Globus pallidus (tissue), 1 donor: ENCODE results near the gene ALG1.
"Not testable (repeated sequence)": the region's sequence is repeated elsewhere in the genome, so short reads cannot be mapped to it uniquely, and the experiment has no call there.

Source experiments
- DNase-seq: peaks from one replicate; pipeline ENCODE4 v3.0.0-alpha.2; 2015; ENCODE audit warnings: low spot score

Gene ALG1

GRCh38 chr16:5073771-5074170 lies 2.1 kb downstream of the ALG1 start:
- DNase-seq, result not testable (repeated sequence)

DNA sequence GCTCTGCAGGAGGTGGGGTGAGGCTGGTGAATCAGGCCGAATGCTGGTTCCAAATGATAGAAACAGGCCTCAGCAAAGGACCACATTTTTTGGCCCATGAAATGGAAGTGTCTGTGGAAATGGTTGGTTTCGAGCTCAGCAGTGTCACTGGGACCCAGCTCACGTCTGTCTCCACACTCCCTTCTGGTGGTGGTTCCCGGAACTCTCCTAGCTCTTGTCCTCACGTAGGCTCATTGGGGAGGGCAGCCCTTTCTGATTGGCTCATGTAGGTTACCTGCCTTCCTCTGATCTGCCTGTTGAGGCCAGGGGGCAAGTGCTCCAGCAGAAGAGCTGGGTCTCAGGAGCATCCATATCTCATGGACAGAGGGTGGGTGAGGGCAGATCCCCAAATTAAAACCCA lies 4.0 kb downstream of the ALG1 start:
- DNase-seq, result no peak

GRCh38 chr16:5077304-5077703 lies 5.7 kb downstream of the ALG1 start:
- no peak for DNase-seq

GRCh38 chr16:5078626-5079025 lies 7.0 kb downstream of the ALG1 start:
- DNase-seq, result no peak

DNA sequence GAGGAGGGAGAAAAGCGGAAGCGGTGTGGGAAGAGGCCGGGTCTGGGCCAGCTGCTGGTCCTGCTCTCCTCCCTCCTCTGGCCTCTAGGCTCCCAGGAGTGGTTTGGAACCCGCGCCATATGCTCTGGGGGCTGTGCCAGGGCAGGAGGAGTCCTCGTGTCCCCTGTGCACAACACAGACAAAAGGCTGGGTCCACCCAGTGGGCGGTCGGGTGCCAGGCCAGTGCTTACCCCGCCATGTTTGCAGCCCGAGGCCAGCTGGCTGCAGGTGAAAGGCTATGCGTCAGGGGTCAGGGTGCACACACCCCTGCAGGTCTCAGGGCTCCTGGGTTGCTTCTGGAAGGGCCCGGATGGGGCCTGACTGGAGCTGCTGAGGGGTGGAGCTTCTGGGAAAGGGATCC lies 8.8 kb downstream of the ALG1 start:
- DNase-seq, result not testable (repeated sequence)

DNA sequence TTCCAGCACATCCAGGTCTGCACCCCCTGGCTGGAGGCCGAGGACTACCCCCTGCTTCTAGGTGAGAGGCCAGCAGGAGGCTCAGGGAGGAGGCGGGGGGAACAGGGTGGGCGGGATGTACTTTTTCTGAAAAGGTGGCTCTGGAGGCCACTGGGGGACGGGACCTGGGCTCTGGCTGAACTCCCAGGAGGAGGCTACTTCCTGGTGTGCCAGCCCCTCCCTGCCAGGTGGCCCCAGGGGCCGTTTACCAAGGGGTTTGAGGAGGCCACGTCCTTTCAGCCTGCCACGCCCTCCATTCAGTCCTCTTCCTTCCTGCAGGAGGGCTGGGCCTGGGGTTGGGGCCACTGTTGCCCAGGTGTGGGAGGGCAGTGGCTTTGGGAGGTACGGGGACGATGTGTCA lies 9.4 kb downstream of the ALG1 start:
- not testable (repeated sequence) for DNase-seq

DNA sequence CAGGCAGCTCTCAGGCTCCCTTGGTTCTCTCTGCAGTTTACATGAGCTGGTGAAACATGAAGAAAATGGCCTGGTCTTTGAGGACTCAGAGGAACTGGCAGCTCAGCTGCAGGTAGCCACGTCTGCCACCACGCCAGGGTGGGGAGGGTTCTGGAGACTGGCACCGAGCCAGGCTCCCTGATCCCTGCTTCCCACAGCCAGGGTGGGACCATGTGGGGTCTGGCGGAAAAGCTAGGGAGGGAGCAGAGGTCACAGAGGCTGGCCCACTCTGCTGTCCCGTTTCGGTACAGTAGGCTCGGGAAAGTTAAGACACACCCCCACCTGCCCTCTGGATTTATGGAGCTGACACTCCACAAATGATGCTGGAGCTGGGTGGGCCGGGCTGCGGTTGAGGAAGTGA lies 12.0 kb downstream of the ALG1 start:
- not testable (repeated sequence) for DNase-seq

DNA sequence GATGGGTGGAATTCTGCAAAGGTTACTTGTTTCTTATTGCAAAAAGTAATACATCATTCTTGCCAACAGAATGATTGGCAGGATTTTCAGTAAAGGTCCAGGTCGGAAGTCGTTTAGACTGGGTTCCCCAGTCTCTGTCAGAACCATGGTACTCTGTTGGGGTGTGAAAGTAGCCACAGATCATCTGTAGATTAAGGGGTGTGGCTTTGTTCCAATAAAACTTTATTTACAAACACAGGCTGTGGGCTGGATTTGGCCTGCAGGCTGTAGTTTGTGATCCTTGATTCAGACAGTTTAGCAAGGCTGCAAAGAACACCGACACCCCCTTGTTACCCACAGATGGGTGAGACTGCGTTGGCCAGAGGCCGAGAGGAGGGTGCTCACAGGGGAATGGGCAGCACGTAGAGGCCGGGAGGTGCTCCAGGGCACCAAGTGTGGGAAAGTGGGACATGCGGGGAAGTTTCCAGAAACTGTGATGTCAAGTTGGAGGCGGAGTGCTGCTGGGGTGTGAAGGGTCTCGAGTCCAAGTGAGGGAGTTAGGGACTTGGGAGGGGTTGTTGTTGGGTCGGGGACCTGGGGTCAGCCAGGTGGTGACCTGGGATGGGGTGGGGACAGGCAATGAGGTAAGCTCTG lies 12.6 kb downstream of the ALG1 start:
- DNase-seq, result not testable (repeated sequence)

GRCh38 chr16:5084802-5085201 lies 13.2 kb downstream of the ALG1 start:
- DNase-seq, result peak; percentile 36

DNA sequence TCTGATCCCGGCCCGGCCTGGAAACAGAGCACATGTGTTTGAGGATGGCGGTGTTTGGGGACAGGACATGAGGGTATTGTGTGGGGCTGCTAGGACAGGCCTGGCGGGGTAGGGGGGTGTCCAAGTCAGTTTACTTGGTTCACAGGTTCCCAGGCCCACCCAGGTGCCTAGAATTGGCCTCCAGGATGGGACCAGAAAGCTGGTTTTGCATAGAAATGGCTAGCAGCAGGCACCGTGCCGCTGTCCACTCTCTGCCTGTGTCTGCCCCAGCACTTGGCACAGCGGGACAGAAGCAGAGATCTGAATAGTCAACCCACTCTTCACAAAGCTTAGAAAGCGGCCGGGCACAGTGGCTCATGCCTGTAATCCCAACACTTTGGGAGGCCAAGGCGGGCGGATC lies 14.1 kb downstream of the ALG1 start:
- DNase-seq, result not testable (repeated sequence)

DNA sequence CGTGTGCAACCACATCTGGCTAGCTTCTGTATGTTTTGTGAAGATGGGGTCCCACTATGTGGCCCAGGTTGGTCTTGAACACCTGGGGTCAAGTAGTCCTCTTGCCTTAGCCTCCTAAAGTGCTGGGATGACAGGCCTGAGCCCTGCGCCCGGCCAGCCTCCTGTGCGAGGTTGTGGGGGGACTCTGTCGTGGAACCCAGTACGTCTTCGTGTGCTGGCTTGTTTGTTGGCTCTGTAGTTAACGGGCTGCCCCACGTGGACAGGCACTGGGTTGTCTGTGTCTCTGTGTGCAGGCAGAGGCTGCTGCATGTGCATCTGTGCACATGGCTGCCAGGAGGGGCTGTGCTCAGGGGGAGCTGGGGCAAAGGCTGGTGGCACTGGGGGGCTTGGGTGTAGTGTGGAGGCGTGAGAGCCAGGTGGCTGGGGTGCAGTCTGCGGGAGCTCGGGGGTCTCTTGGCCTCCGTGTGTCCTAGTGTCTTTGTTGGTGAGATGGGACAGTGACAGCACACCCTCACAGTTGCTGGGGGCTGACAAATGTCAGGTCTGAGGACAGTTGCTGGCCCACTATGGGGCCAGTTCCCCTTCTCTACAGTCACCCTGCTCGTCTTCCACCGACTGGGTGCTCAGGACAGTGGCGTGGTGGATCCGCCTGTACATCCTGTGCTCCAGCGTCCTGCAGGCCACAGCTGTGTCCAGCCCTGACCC lies 16.6 kb downstream of the ALG1 start:
- not testable (repeated sequence) for DNase-seq

GRCh38 chr16:5088936-5089335 lies 17.3 kb downstream of the ALG1 start:
- DNase-seq, result not testable (repeated sequence)

DNA sequence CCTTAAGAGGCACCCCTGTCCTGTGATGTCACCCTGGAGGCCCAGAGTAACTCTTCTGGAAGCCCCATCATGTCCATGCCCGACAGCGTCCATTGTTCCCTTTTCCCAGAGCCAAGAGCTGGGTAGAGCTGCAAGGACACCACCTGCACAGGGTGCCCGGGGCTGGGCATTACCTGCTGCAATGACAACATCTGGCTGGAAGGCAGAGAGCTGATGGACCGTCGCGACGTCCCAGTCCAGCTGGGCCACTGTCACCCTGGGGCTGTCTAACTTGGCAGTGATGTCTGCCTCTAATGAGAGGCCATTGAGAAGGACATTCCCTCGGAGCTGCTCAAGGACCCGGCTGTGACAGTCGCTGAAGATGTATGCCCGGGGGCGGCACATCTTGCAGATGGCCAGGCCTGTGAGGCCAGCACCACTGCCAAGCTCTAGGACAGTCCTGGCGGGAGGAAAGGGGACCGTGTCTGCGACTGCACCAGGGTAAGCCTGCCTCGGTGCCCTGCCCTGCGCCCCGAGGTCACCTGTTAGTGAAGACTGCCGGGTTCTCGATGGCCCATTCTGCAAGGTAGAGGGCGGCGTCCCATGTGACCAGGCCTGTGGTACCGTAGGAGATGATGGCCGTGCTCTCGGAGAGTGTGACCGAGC lies 18.4 kb downstream of the ALG1 start:
- DNase-seq, result not testable (repeated sequence)

DNA sequence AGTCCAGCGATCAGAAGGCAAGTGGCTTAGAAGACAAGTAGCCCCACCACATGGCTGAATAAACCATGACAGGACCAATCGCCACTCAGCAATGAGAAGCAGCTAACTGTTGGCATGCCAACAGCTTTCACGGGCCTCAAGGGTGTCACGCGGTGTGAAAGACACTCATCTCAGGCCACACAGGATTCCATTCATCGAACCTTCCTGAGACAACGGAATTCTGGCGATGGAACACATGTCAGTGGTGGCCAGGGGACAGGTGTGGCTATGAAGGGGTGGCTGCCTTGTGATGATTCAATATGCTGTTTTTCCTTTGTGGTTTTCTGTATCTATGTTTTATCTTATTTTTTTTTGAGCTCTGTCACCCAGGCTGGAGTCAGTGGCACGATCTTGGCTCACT lies 18.9 kb downstream of the ALG1 start:
- DNase-seq, result not testable (repeated sequence)

DNA sequence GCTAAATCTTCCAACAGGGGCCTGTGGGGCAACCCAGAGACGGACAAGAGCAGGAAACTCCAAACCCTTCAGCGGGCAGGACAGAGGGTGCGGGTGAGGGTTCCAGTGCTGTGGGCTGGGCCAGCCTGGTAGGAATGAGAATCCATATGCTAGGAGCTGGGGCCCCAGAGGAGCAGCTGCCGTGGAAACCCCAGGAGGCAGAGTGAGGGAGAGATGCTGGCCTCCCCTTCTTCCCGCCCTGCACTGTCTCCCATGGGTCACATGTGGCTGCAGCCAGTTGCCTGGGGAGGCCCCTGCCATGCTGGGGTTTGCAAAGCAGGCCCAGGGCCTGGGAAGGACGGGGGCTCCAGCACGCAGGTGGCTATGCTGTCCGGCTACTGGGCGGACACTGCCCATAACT lies 21.4 kb downstream of the ALG1 start:
- not testable (repeated sequence) for DNase-seq

DNA sequence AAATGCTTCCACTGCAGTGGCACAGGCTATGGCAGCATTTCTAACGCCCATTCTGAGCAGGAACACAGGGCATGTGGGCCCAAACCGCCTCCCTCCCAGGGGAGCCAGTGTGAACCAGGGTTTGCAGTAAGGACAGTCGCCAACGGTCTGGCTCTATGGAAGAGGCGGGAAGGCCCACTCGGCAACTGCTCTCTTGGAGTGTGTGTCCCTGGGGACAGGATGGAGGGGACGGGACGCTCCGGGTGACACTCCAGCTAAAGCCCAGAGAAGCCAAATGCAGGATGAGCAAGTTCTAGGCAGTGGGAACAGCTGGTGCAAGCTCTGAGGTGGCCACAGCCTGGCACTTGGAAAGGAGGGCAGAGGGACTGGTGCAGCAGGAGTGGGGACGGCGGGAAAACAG lies 22.1 kb downstream of the ALG1 start:
- DNase-seq, result not testable (repeated sequence)

DNA sequence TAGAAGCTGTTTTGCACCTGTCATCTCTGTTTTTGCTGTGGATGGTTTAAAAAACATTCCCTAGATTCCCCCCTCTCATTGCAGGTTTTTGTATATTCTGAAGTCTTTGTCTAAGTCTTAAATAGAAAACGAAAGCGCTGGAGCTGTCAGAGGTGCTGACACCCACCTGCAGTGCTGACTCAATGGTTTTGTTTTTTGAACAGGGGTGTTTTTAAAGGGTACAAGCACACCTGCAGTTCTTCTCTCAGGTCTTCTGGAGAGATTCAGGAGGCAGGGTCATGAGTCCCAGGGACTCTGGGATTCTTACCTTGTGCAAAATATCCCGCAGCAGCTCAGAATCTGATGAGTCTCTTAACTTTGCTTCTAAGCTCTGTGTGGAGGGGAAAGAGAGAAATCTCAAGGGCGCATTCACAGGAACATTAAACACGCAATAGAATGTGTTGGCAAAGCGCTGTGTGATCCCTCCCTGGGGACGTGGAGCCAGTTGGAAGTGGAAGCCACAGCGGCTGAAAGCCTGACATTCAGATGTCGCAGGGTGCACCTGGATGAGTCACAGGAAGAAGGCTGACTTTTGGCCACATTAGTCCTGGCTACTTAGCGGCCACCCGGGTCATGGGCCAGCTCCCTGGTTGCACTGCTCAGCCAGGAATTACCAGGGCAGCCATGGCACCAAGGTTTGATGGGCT lies 23.6 kb downstream of the ALG1 start:
- DNase-seq, result not testable (repeated sequence)

GRCh38 chr16:5096437-5097060 lies 24.9 kb downstream of the ALG1 start:
- not testable (repeated sequence) for DNase-seq

DNA sequence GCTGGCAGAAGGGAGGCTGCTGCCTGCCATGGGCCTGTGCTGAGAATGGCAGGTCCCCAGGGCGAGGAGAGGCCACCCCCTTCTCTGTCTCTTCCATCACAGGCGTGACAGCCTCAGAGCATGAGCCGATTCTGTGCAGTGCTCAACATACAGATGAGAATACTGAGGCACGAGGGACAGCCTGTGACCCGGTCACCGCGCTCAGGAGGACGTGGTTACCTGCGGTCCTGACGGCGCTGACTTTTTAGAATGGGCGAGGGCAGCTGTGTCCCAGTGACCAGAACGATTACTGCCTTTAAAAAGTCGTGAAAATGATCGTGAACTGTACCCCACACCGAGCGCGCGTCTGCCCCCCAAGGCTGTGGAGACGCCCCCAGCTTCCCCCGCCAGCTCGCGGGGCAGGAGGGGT lies 25.4 kb downstream of the ALG1 start:
- not testable (repeated sequence) for DNase-seq

- DNase-seq, result peak; percentile 100
These were observed 26.0 kb downstream of the ALG1 start, which contains the start of gene EEF2KMT for GRCh38 chr16:5097470-5098220. Gene EEF2KMT, minus strand, starts transcription at chr16:5097795. Its CDS starts 56 bp downstream, at chr16:5097739.
